Medulla oblongata (tissue), 1 donor: Measurements from ENCODE around the gene PQBP1.

Experiments used
- DNase-seq: peaks from one replicate; pipeline ENCODE4 v3.0.0-alpha.2; 2015; ENCODE audit errors: extremely low spot score

Gene PQBP1

GRCh38 chrX:48902135-48902534 is 4.4 kb downstream of the PQBP1 start:
- no peak for DNase-seq

- no peak for DNase-seq
Observed at GRCh38 chrX:48902776-48903175, 5.0 kb downstream of the PQBP1 start.

GRCh38 chrX:48903290-48903689 is 5.6 kb downstream of the PQBP1 start:
- no peak for DNase-seq

GRCh38 chrX:48904180-48904579 is 6.5 kb downstream of the PQBP1 start:
- no peak for DNase-seq

- DNase-seq: no peak
Observed at GRCh38 chrX:48904626-48905025, 6.9 kb downstream of the PQBP1 start.

- no peak for DNase-seq
Observed at GRCh38 chrX:48905090-48905790, 7.5 kb downstream of the PQBP1 start.

GRCh38 chrX:48908600-48908999 is 10.9 kb downstream of the PQBP1 start:
- no peak for DNase-seq

- DNase-seq: no peak
Observed at GRCh38 chrX:48909703-48910294, 12.1 kb downstream of the PQBP1 start.

- no peak for DNase-seq
Observed at GRCh38 chrX:48910926-48911411, 13.2 kb downstream of the PQBP1 start.

GRCh38 chrX:48911412-48912182 is 13.9 kb downstream of the PQBP1 start, which contains the start of gene SLC35A2:
TSS of gene SLC35A2 (minus strand) at chrX:48911646. CDS start at chrX:48911636, 10 bp downstream.
- DNase-seq: peak; percentile 78

GRCh38 chrX:48913605-48914366 is 16.1 kb downstream of the PQBP1 start:
- no peak for DNase-seq

- no peak for DNase-seq
Observed at GRCh38 chrX:48914593-48915493, 17.1 kb downstream of the PQBP1 start.

- DNase-seq: peak; percentile 87
Observed at GRCh38 chrX:48917139-48918001, 19.6 kb downstream of the PQBP1 start.

GRCh38 chrX:48918301-48918642 is 20.5 kb downstream of the PQBP1 start:
- no peak for DNase-seq

GRCh38 chrX:48918643-48919340 is 21.1 kb downstream of the PQBP1 start, which contains the start of gene PIM2:
TSS of gene PIM2 (minus strand) at chrX:48919024. CDS start at chrX:48918834, 190 bp downstream.
- DNase-seq: peak; percentile 81

GRCh38 chrX:48919360-48919841 is 21.7 kb downstream of the PQBP1 start:
- no peak for DNase-seq

- no peak for DNase-seq
Observed at GRCh38 chrX:48919947-48920717, 22.4 kb downstream of the PQBP1 start.

- DNase-seq: no peak
Observed at GRCh38 chrX:48920718-48921104, 23.0 kb downstream of the PQBP1 start.
